ENCODE data around the gene CLOCK. TPM values are rescaled to one million over a fixed set of nuclear protein-coding genes. Genes with fewer than 3 reads are reported as not detected.

Gene CLOCK
- total RNA-seq, 6 donors from 2014 or later: 10.2 to 39.6 (median 22.2) TPM

DNA sequence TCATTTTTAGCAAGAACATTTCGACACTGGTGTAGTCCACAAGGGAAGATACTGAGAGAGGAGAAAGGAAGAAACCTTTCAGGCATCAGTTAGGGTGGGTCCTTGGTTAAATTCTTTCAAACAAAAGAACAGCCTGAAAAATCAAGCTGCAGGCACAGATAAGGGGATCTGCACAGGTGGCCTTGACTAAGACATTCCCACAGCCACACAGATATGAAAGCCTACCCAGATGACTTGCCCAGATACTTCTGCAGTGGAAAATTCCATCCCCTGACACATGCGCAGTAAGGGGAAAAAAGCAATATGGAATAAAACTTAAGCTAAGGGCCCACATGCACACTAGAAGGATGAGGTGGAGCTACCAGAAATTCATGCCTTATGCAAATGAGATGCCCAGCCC, 159.9 kb downstream of the CLOCK start:
- Histone ChIP-seq H3K27ac (no peak overlapping the region), H3K4me1 (peaks cover 0 to 4% (median 0%) of the 10 kb centered on the region in 4 donors), H3K9me3 (no peaks in the 10 kb centered on the region), H3K36me3 (no peaks in the 10 kb centered on the region), H3K27me3 (no peaks in the 10 kb centered on the region), H3K4me3 (no peak overlapping the region)
- 93 to 95% methylated on average over 2 of the region's 2 CpGs for WGBS, 2 donors
- TF ChIP-seq, protein P1, sequence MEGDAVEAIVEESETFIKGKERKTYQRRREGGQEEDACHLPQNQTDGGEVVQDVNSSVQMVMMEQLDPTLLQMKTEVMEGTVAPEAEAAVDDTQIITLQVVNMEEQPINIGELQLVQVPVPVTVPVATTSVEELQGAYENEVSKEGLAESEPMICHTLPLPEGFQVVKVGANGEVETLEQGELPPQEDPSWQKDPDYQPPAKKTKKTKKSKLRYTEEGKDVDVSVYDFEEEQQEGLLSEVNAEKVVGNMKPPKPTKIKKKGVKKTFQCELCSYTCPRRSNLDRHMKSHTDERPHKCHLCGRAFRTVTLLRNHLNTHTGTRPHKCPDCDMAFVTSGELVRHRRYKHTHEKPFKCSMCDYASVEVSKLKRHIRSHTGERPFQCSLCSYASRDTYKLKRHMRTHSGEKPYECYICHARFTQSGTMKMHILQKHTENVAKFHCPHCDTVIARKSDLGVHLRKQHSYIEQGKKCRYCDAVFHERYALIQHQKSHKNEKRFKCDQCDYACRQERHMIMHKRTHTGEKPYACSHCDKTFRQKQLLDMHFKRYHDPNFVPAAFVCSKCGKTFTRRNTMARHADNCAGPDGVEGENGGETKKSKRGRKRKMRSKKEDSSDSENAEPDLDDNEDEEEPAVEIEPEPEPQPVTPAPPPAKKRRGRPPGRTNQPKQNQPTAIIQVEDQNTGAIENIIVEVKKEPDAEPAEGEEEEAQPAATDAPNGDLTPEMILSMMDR (IDR thresholded peaks at IDR 0.05): no peak
- TF ChIP-seq EP300 (IDR thresholded peaks at IDR 0.05): no peak
- TF ChIP-seq POLR2AphosphoS5 (IDR thresholded peaks at IDR 0.05): no peak
- TF ChIP-seq POLR2A (IDR thresholded peaks at IDR 0.05): no peak
- ATAC-seq (ENCODE audit: low FRiP score in 2 of 2) (no peak), DNase-seq (no peak)

DNA sequence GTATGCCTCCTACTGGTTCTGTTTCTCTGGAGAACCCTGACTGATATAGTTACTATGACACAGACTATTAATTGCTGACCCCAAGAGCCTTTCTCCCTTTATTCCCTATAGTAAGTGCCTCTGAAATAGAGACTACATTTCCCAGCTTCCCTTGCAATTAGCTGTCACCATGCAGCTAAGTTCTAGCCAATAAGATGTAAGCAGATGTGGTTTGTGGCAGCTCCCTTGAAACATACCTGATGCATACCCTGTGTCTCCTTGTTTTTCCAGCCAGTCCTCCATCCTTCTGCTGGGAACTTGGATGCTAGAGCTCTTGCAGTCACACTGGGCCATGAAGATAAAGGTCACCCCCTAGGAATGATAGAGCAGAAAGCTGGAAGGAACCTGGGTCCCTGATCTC, 160.6 kb downstream of the CLOCK start:
- H3K9me3 ChIP-seq: no peaks in the 10 kb centered on the region
- ATAC-seq (ENCODE audit: low FRiP score in 2 of 2): peak; percentile 29 to 52
- no peak overlapping the region for H3K27ac ChIP-seq
- TF ChIP-seq POLR2AphosphoS5 (IDR thresholded peaks at IDR 0.05) (no peak), EP300 (IDR thresholded peaks at IDR 0.05) (no peak), POLR2A (IDR thresholded peaks at IDR 0.05) (no peak)
- TF ChIP-seq, protein P1 (IDR thresholded peaks at IDR 0.05): no peak
- H3K36me3 ChIP-seq: no peaks in the 10 kb centered on the region
- H3K27me3 ChIP-seq: no peaks in the 10 kb centered on the region
- H3K4me1 ChIP-seq: peaks cover 0 to 5% (median 2%) of the 10 kb centered on the region in 4 donors
- no peak for DNase-seq
- no peak overlapping the region for H3K4me3 ChIP-seq

DNA sequence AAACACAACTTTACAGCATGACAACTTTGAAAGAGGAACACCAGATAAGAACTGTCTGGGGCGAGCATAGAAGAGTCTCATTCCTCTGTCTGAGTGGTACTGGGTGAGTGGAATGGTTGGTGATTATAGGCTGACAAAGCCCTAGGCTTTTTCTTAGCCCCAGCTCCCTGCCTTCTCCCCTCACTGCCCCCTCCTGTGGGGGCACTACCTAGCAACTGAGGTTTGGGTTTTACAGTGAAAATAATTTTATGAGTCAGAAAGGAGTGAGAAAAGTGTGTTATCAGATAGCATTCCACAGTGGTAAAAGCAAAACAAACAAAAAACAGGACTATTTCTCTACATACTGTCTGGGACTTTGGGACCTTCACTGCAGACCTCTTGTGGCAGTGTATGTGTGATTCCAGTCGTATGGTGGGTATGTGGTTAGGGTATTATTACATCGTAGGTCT, 161.5 kb downstream of the CLOCK start:
- no peak for TF ChIP-seq EP300 (IDR thresholded peaks at IDR 0.05)
- TF ChIP-seq POLR2A (IDR thresholded peaks at IDR 0.05): no peak
- no peak for TF ChIP-seq POLR2AphosphoS5 (IDR thresholded peaks at IDR 0.05)
- TF ChIP-seq, protein P1 (IDR thresholded peaks at IDR 0.05): no peak
- peak in 1 of 2 donors; percentile 48 for ATAC-seq (ENCODE audit: low FRiP score in 2 of 2)
- Histone ChIP-seq H3K36me3 (no peaks in the 10 kb centered on the region), H3K27me3 (no peaks in the 10 kb centered on the region), H3K27ac (peak overlapping the region in 1 of 4 donors; percentile 33), H3K4me1 (peaks cover 0 to 5% (median 2%) of the 10 kb centered on the region in 4 donors), H3K9me3 (no peaks in the 10 kb centered on the region), H3K4me3 (no peak overlapping the region)
- DNase-seq: no peak
- WGBS, 2 donors: 73 to 78% methylated on average over 3 of the region's 3 CpGs

DNA sequence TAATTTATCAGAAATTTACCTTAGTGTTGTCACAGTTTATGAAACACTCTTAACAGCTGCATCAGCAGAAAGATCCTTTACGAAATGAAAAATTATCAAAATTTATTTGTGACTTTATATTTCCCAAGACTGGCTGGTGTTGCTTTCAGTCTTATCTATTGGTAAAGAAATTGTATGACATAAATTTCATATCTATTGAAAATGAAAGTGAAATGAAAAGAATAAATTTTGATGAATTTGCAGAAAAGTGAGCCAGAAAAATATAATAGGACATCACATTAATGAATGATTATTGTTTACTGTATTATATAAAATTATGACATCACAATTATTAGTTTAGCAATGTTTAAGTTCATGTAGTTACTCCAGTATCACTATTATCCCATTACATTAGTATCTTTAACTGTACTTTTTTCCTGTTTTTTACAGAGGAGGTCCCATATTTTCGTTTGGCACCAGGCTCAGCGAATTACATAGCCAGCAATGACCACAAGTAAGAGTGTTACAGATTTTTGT, 164.2 kb downstream of the CLOCK start:
- Histone ChIP-seq H3K4me1 (peaks cover 0 to 9% (median 5%) of the 10 kb centered on the region in 4 donors), H3K36me3 (no peaks in the 10 kb centered on the region), H3K27me3 (no peaks in the 10 kb centered on the region), H3K4me3 (no peak overlapping the region), H3K9me3 (no peaks in the 10 kb centered on the region), H3K27ac (no peak overlapping the region)
- 79 to 85% methylated on average over 3 of the region's 3 CpGs for WGBS, 2 donors
- ATAC-seq (ENCODE audit: low FRiP score in 2 of 2) (no peak), DNase-seq (no peak)
- no peak for TF ChIP-seq POLR2AphosphoS5 (IDR thresholded peaks at IDR 0.05)
- TF ChIP-seq EP300 (IDR thresholded peaks at IDR 0.05): no peak
- TF ChIP-seq POLR2A (IDR thresholded peaks at IDR 0.05): no peak
- TF ChIP-seq, protein P1 (IDR thresholded peaks at IDR 0.05): no peak

DNA sequence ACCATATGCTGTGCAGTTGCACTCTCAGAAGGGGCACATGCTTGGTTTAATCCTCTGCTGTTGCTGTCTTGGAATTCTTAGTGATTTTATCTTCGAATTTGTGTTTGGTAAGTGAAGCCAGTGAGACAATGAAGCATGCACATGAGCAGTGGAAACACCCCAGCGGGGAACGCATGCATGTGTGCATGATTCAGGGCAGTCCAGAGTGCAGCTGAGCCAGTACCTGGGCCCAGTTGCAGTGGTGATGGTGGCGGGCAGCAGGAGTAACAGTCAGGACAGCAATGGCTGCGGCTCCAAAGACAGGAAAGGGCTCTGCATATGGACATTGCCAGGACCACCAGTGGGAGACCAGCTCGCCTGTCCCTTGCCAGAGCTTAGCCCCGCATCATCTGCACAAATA, 165.2 kb downstream of the CLOCK start:
- Histone ChIP-seq H3K9me3 (no peaks in the 10 kb centered on the region), H3K4me1 (peaks cover 0 to 9% (median 5%) of the 10 kb centered on the region in 4 donors), H3K27me3 (no peaks in the 10 kb centered on the region), H3K4me3 (no peak overlapping the region), H3K27ac (no peak overlapping the region), H3K36me3 (no peaks in the 10 kb centered on the region)
- no peak for DNase-seq
- TF ChIP-seq, protein P1 (IDR thresholded peaks at IDR 0.05): no peak
- TF ChIP-seq EP300 (IDR thresholded peaks at IDR 0.05) (no peak), POLR2A (IDR thresholded peaks at IDR 0.05) (no peak), POLR2AphosphoS5 (IDR thresholded peaks at IDR 0.05) (no peak)
- 85 to 89% methylated on average over 7 of the region's 7 CpGs for WGBS, 2 donors
- no peak for ATAC-seq (ENCODE audit: low FRiP score in 2 of 2)

Measured in upper lobe of left lung (tissue), 6 donors.